ENCODE measurements around the gene ARHGAP21. TPM values are rescaled to one million over a fixed set of nuclear protein-coding genes. Genes with fewer than 3 reads are reported as not detected.
"Not testable (repeated sequence)": the region's sequence is repeated elsewhere in the genome, so short reads cannot be mapped to it uniquely, and the experiment has no call there.

The ARHGAP21 gene
- total and polyA plus RNA-seq, 5 donors, result 23.2 to 72.0 (median 56.2) TPM

DNA sequence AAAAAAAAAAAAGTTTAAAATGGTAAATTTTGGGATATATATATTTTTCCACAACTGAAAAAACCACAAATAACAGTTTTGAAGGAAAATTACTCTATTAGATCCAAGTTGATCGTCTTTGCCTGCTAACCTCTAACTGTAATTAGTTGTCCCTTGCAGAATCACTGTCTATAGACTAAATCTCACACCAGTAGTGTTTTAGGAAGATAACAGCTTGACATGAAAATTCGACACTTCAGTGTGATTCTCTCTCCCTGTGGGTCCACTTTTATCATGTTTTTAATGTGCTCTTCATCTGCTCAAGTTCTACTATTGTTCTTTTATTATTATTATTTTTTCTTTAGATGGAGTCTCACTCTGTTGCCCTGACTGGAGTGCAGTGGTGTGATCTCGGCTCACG, 24.5 kb upstream of the ARHGAP21 start:
- Histone ChIP-seq H3K4me1 (ENCODE audit: control insufficient read depth, insufficient read depth, low read length) (no peaks in the 10 kb centered on the region), H3K27ac (ENCODE audit: low read length) (no peak overlapping the region), H3K27me3 (ENCODE audit: control insufficient read depth, insufficient read depth) (no peaks in the 10 kb centered on the region), H3K4me3 (ENCODE audit: low read length) (no peak overlapping the region), H3K9me3 (ENCODE audit: control insufficient read depth, low read length) (no peaks in the 10 kb centered on the region)
- DNase-seq, result no peak
- ATAC-seq, result no peak
- WGBS, result 85% methylated on average over 4 of the region's 4 CpGs
- intact Hi-C loops (cut with DNase I), result no loop called here

DNA sequence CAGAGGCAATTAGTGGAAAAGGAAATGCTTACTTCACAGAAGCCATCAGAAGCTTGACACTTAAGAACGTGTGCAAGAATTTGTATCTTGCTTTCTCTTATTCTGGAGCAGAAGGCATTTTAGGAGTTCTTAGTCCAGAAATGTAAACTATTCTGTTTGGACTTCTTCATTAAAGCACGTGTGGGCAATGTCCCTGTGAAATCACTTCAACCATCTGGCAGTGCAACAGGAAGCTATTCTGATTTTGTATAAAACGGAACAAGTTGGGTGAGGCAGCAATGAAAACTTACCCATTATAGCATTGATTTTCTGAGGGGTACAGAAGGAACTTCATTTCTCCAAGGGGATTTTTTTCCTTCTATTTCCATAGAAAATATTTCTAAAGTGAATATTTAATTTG, 21.3 kb upstream of the ARHGAP21 start:
- H3K4me1 ChIP-seq (ENCODE audit: control insufficient read depth, insufficient read depth, low read length), result no peaks in the 10 kb centered on the region
- intact Hi-C loops (cut with DNase I), result no loop called here
- WGBS, result 29% methylated on average over 3 of the region's 3 CpGs
- no peak overlapping the region for H3K27ac ChIP-seq (ENCODE audit: low read length)
- H3K4me3 ChIP-seq (ENCODE audit: low read length), result no peak overlapping the region
- ATAC-seq (no peak), DNase-seq (no peak)
- H3K9me3 ChIP-seq (ENCODE audit: control insufficient read depth, low read length), result no peaks in the 10 kb centered on the region
- no peaks in the 10 kb centered on the region for H3K27me3 ChIP-seq (ENCODE audit: control insufficient read depth, insufficient read depth)

GRCh38 chr10:24740714-24741113, 17.0 kb upstream of the ARHGAP21 start:
- DNase-seq (no peak), ATAC-seq (no peak)
- Histone ChIP-seq H3K4me1 (ENCODE audit: control insufficient read depth, insufficient read depth, low read length) (no peaks in the 10 kb centered on the region), H3K27ac (ENCODE audit: low read length) (no peak overlapping the region), H3K27me3 (ENCODE audit: control insufficient read depth, insufficient read depth) (no peaks in the 10 kb centered on the region), H3K9me3 (ENCODE audit: control insufficient read depth, low read length) (no peaks in the 10 kb centered on the region), H3K4me3 (ENCODE audit: low read length) (no peak overlapping the region)
- intact Hi-C loops (cut with DNase I), result no loop called here
- WGBS, result 89% methylated on average over 1 of the region's 1 CpG

DNA sequence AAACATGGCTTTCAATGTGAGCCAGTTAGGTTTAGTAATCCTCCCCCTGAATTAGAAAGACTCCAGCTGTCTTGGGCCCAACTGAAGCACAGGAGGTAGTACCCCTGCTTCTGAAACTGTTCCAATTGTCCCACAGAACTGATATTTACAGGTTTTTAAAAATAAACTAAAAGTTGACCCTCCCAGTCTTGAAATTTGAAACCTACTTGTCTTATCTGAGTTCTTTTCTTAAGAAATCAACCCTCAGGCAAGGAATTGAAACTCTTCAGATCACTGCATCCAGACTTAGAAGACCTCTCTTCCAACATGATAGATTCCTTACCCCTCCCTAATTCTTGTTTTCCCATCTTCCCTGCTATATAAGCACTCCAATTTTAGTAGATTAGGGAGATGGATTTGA, 13.3 kb upstream of the ARHGAP21 start:
- intact Hi-C loops (cut with DNase I), result no loop called here
- H3K27ac ChIP-seq (ENCODE audit: low read length), result no peak overlapping the region
- H3K9me3 ChIP-seq (ENCODE audit: control insufficient read depth, low read length), result no peaks in the 10 kb centered on the region
- no peak for DNase-seq
- ATAC-seq, result no peak
- no peaks in the 10 kb centered on the region for H3K4me1 ChIP-seq (ENCODE audit: control insufficient read depth, insufficient read depth, low read length)
- H3K27me3 ChIP-seq (ENCODE audit: control insufficient read depth, insufficient read depth), result no peaks in the 10 kb centered on the region
- H3K4me3 ChIP-seq (ENCODE audit: low read length), result no peak overlapping the region

DNA sequence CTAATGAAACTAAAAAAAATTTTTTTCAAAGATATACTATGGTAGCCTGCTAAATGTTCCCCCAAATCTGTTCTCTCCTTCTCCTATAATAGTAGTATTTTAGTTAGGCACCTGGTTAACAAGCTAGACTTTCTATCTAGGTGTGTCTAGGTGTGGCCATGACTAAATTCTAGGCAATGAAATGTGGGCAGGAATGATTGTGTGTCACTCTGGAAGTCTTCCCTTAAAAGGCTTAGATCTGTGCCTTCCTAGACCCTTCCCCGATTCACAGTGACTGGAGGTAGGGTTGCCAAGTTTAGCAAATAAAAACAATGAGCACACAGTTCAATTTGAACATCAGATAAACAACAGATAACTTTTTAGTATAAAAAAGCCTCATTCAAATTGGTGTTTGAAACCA, 8.3 kb upstream of the ARHGAP21 start:
- DNase-seq, result no peak
- ATAC-seq, result no peak
- intact Hi-C loops (cut with DNase I), result no loop called here
- WGBS, result 85% methylated on average over 1 of the region's 1 CpG
- Histone ChIP-seq H3K4me1 (ENCODE audit: control insufficient read depth, insufficient read depth, low read length) (no peaks in the 10 kb centered on the region), H3K27ac (ENCODE audit: low read length) (no peak overlapping the region), H3K4me3 (ENCODE audit: low read length) (no peak overlapping the region), H3K27me3 (ENCODE audit: control insufficient read depth, insufficient read depth) (no peaks in the 10 kb centered on the region), H3K9me3 (ENCODE audit: control insufficient read depth, low read length) (no peaks in the 10 kb centered on the region)

- WGBS, result 87% methylated on average over 3 of the region's 3 CpGs
- intact Hi-C loops (cut with DNase I), result no loop called here
Measured at GRCh38 chr10:24730811-24731210, 7.1 kb upstream of the ARHGAP21 start.

GRCh38 chr10:24727786-24728185, 4.1 kb upstream of the ARHGAP21 start:
- DNase-seq (no peak), ATAC-seq (no peak)
- Histone ChIP-seq H3K4me1 (ENCODE audit: control insufficient read depth, insufficient read depth, low read length) (no peaks in the 10 kb centered on the region), H3K4me3 (ENCODE audit: low read length) (no peak overlapping the region), H3K27me3 (ENCODE audit: control insufficient read depth, insufficient read depth) (no peaks in the 10 kb centered on the region), H3K27ac (ENCODE audit: low read length) (no peak overlapping the region), H3K9me3 (ENCODE audit: control insufficient read depth, low read length) (no peaks in the 10 kb centered on the region)
- WGBS, result 75% methylated on average over 9 of the region's 9 CpGs
- intact Hi-C loops (cut with DNase I), result loop anchor here in 3 of 4 donors (10.0 kb wide), 1 partner anchor 227 kb away; the partner anchor contains the start of gene PRTFDC1 (in 3 of the 3)

More at GRCh38 chr10:24730811-24731210, 7.1 kb upstream of the ARHGAP21 start:
- H3K27ac ChIP-seq (ENCODE audit: low read length), result no peak overlapping the region
- no peak overlapping the region for H3K4me3 ChIP-seq (ENCODE audit: low read length)
- no peaks in the 10 kb centered on the region for H3K4me1 ChIP-seq (ENCODE audit: control insufficient read depth, insufficient read depth, low read length)
- H3K9me3 ChIP-seq (ENCODE audit: control insufficient read depth, low read length), result no peaks in the 10 kb centered on the region
- ATAC-seq, result no peak
- DNase-seq, result no peak
- H3K27me3 ChIP-seq (ENCODE audit: control insufficient read depth, insufficient read depth), result no peaks in the 10 kb centered on the region

- no peaks in the 10 kb centered on the region for H3K27me3 ChIP-seq (ENCODE audit: control insufficient read depth, insufficient read depth)
- no peaks in the 10 kb centered on the region for H3K9me3 ChIP-seq (ENCODE audit: control insufficient read depth, low read length)
- ATAC-seq (no peak), DNase-seq (no peak)
- 96% methylated on average over 5 of the region's 5 CpGs for WGBS
- intact Hi-C loops (cut with DNase I), result loop anchor here in 3 of 4 donors (10.0 kb wide), 1 partner anchor 228 kb away; the partner anchor contains the start of gene PRTFDC1 (in 3 of the 3)
- no peaks in the 10 kb centered on the region for H3K4me1 ChIP-seq (ENCODE audit: control insufficient read depth, insufficient read depth, low read length)
- no peak overlapping the region for H3K4me3 ChIP-seq (ENCODE audit: low read length)
- no peak overlapping the region for H3K27ac ChIP-seq (ENCODE audit: low read length)
Measured at GRCh38 chr10:24726626-24727025, 2.9 kb upstream of the ARHGAP21 start.

DNA sequence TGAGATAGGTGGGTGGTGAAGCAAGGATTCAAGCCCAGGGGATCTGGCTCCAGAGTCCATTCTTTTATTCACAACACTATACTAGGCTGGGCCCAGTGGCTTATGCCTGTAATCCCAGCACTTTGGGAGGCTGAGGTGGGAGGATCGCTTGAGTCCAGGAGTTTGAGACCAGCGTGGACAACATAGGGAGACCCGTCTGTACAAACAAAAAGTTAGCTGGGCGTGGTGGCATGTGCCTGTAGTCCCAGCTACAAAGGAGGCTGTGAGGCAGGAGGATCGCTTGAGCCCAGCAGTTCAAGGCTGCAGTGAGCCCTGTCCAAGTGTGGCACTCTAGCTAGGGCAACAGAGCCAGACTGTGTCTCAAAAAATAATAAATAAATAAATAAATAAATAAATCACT, 2.3 kb upstream of the ARHGAP21 start:
- not testable (repeated sequence) for H3K27ac ChIP-seq (ENCODE audit: low read length); ATAC-seq; DNase-seq; H3K27me3 ChIP-seq (ENCODE audit: control insufficient read depth, insufficient read depth); H3K4me1 ChIP-seq (ENCODE audit: control insufficient read depth, insufficient read depth, low read length); H3K9me3 ChIP-seq (ENCODE audit: control insufficient read depth, low read length); H3K4me3 ChIP-seq (ENCODE audit: low read length)
- intact Hi-C loops (cut with DNase I), result loop anchor here in 3 of 4 donors (10.0 kb wide), 1 partner anchor 229 kb away; the partner anchor contains the start of gene PRTFDC1 (in 3 of the 3)
- WGBS, result 97% methylated on average over 5 of the region's 5 CpGs

- ATAC-seq (peak; percentile 95), DNase-seq (peak; percentile 98 to 100 (median 99))
- Histone ChIP-seq H3K27me3 (ENCODE audit: control insufficient read depth, insufficient read depth) (no peaks in the 10 kb centered on the region), H3K4me3 (ENCODE audit: low read length) (peak overlapping the region; percentile 100), H3K9me3 (ENCODE audit: control insufficient read depth, low read length) (no peaks in the 10 kb centered on the region), H3K27ac (ENCODE audit: low read length) (peak overlapping the region; percentile 89), H3K4me1 (ENCODE audit: control insufficient read depth, insufficient read depth, low read length) (no peaks in the 10 kb centered on the region)
- intact Hi-C loops (cut with DNase I), result loop anchor here in 3 of 4 donors (5.0 to 10.0 kb wide), 3 partner anchors 77 to 230 kb away; partner anchors contain the start of gene PRTFDC1 (in 3 of the 3)
- WGBS, result under 1% methylated on average over 52 of the region's 52 CpGs
Measured at GRCh38 chr10:24724381-24725228, 918 bp upstream of the ARHGAP21 start.

GRCh38 chr10:24723386-24723787, 300 bp downstream of the ARHGAP21 start:
- ATAC-seq, result no peak
- Histone ChIP-seq H3K27me3 (ENCODE audit: control insufficient read depth, insufficient read depth) (no peaks in the 10 kb centered on the region), H3K4me1 (ENCODE audit: control insufficient read depth, insufficient read depth, low read length) (no peaks in the 10 kb centered on the region), H3K9me3 (ENCODE audit: control insufficient read depth, low read length) (no peaks in the 10 kb centered on the region), H3K4me3 (ENCODE audit: low read length) (peak overlapping the region; percentile 100), H3K27ac (ENCODE audit: low read length) (peak overlapping the region; percentile 98)
- DNase-seq, result peak in 2 of 3 donors; percentile 38 to 84
- under 1% methylated on average over 70 of the region's 70 CpGs for WGBS
- intact Hi-C loops (cut with DNase I), result loop anchor here in 3 of 4 donors (5.0 to 10.0 kb wide), 3 partner anchors 76 to 231 kb away; partner anchors contain the start of gene PRTFDC1 (in 3 of the 3)

Measured in right cardiac atrium (tissue), 5 donors.